ENCODE measurements around the gene FBXO36. TPM values are rescaled to one million over a fixed set of nuclear protein-coding genes. Genes with fewer than 3 reads are reported as not detected.
"Not testable (repeated sequence)": the region's sequence is repeated elsewhere in the genome, so short reads cannot be mapped to it uniquely, and the experiment has no call there.

FBXO36 gene
- total RNA-seq, 3 donors from 2014 or later, result 0.76 to 0.84 (median 0.81) TPM

DNA sequence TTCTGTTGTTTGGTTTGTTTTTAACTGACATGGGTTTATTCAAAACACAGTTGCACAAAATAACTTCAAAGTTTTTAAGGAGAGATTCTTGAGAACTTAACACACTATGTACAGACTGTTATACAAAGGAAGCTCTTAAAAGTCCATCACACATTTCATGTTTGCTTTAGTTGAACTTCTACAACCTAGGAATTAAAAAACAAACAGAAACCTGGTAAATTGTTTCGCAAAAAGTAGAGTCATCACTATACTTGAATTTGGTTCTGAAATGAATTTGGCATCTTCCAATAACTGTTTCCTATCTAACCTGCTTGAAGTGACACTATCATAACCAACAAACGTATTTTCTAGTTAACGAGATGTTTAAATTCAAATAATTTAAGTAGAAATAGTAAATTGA lies 22.3 kb upstream of the FBXO36 start:
- H3K36me3 Mint-ChIP-seq (ENCODE audit: insufficient read depth), result peaks cover 14% of the 10 kb centered on the region
- no peak for DNase-seq
- no peaks in the 10 kb centered on the region for H3K27me3 Mint-ChIP-seq (ENCODE audit: low read depth)
- ATAC-seq, result peak in 1 of 2 donors; percentile 28
- no peak overlapping the region for H3K4me3 Mint-ChIP-seq
- H3K4me1 Mint-ChIP-seq (ENCODE audit: low read depth), result peaks cover 57% of the 10 kb centered on the region
- H3K9me3 Mint-ChIP-seq, result no peaks in the 10 kb centered on the region

DNA sequence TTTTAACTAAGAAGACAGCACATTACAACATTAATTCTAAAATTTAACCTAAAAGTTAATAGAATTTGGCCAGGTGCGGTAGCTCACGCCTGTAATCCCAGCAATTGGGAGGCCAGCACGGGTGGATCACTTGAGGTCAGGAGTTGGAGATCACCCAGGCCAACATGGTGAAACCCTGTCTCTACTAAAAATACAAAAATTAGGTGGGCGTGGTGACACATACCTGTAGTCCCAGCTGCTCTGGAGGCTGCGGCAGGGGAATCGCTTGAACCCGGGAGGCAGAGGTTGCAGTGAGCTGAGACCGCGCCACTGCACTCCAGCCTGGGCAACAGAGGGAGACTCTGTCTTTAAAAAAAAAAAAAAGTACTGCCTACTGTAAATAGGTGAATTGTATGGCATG lies 21.8 kb upstream of the FBXO36 start:
- DNase-seq; ATAC-seq; H3K9me3 Mint-ChIP-seq; H3K27me3 Mint-ChIP-seq (ENCODE audit: low read depth); H3K4me3 Mint-ChIP-seq: not testable (repeated sequence)
- peaks cover 61% of the 10 kb centered on the region for H3K4me1 Mint-ChIP-seq (ENCODE audit: low read depth)
- H3K36me3 Mint-ChIP-seq (ENCODE audit: insufficient read depth), result peaks cover 14% of the 10 kb centered on the region

DNA sequence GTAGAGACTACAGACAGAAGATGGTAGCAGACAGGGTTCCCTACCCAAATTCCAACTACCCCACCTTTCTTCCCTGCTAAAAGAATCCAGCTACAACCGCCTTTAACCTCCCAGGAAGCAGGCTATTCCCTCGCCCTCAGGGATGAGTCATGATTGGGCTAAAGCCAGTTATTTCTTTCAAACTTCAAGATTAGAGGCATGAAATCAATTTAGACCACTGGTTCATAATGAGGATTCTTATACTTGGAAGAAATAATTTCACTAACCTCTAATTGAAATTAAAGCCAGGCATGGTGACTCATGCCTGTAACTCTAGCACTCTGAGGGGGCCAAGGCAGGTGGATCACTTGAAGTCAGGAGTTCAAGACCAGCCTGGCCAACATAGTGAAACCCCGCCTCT lies 20.5 kb upstream of the FBXO36 start:
- H3K9me3 Mint-ChIP-seq, result no peaks in the 10 kb centered on the region
- H3K36me3 Mint-ChIP-seq (ENCODE audit: insufficient read depth), result peaks cover 14% of the 10 kb centered on the region
- no peaks in the 10 kb centered on the region for H3K27me3 Mint-ChIP-seq (ENCODE audit: low read depth)
- DNase-seq (no peak), ATAC-seq (no peak)
- H3K4me1 Mint-ChIP-seq (ENCODE audit: low read depth), result peaks cover 56% of the 10 kb centered on the region
- H3K4me3 Mint-ChIP-seq, result no peak overlapping the region

- no peak overlapping the region for H3K4me3 Mint-ChIP-seq
- ATAC-seq, result no peak
Measured at GRCh38 chr2:229903037-229903436, 19.3 kb upstream of the FBXO36 start.

GRCh38 chr2:229905601-229906000 lies 16.7 kb upstream of the FBXO36 start:
- Mint-ChIP-seq H3K36me3 (ENCODE audit: insufficient read depth) (peaks cover 13% of the 10 kb centered on the region), H3K27me3 (ENCODE audit: low read depth) (no peaks in the 10 kb centered on the region), H3K9me3 (no peaks in the 10 kb centered on the region), H3K4me3 (no peak overlapping the region), H3K4me1 (ENCODE audit: low read depth) (peaks cover 39% of the 10 kb centered on the region)
- no peak for DNase-seq
- ATAC-seq, result no peak

More at GRCh38 chr2:229903037-229903436, 19.3 kb upstream of the FBXO36 start:
- no peak for DNase-seq
- H3K36me3 Mint-ChIP-seq (ENCODE audit: insufficient read depth), result peaks cover 16% of the 10 kb centered on the region
- H3K27me3 Mint-ChIP-seq (ENCODE audit: low read depth), result no peaks in the 10 kb centered on the region
- H3K4me1 Mint-ChIP-seq (ENCODE audit: low read depth), result peaks cover 51% of the 10 kb centered on the region
- H3K9me3 Mint-ChIP-seq, result no peaks in the 10 kb centered on the region

DNA sequence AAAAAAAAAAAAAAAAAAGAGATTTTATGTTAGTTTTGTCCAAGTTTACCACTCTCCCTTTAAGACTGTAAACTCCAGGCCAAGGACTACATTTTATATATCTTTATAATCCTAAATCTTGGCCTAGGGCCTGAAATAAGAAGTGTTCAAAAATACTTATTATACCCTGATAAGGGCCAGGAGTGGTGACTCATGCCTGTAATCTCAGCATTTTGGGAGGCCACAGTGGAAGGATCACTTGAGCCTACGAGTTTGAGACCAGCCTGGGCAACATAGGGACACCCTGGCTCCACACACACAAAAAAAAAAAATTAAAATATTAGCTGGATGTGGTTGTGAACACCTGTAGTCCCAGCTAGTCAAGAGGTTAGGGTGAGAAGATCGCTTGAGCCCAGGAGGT lies 13.2 kb upstream of the FBXO36 start:
- H3K4me1 Mint-ChIP-seq (ENCODE audit: low read depth), result peaks cover 43% of the 10 kb centered on the region
- no peaks in the 10 kb centered on the region for H3K9me3 Mint-ChIP-seq
- no peaks in the 10 kb centered on the region for H3K27me3 Mint-ChIP-seq (ENCODE audit: low read depth)
- peaks cover 10% of the 10 kb centered on the region for H3K36me3 Mint-ChIP-seq (ENCODE audit: insufficient read depth)
- ATAC-seq (no peak), DNase-seq (no peak)
- H3K4me3 Mint-ChIP-seq, result no peak overlapping the region

GRCh38 chr2:229910147-229910831 lies 12.0 kb upstream of the FBXO36 start:
- ATAC-seq (peak; percentile 67 to 75), DNase-seq (no peak)
- Mint-ChIP-seq H3K27me3 (ENCODE audit: low read depth) (no peaks in the 10 kb centered on the region), H3K4me1 (ENCODE audit: low read depth) (peaks cover 45% of the 10 kb centered on the region), H3K9me3 (no peaks in the 10 kb centered on the region), H3K36me3 (ENCODE audit: insufficient read depth) (peaks cover 8% of the 10 kb centered on the region), H3K4me3 (peak overlapping the region; percentile 8)

DNA sequence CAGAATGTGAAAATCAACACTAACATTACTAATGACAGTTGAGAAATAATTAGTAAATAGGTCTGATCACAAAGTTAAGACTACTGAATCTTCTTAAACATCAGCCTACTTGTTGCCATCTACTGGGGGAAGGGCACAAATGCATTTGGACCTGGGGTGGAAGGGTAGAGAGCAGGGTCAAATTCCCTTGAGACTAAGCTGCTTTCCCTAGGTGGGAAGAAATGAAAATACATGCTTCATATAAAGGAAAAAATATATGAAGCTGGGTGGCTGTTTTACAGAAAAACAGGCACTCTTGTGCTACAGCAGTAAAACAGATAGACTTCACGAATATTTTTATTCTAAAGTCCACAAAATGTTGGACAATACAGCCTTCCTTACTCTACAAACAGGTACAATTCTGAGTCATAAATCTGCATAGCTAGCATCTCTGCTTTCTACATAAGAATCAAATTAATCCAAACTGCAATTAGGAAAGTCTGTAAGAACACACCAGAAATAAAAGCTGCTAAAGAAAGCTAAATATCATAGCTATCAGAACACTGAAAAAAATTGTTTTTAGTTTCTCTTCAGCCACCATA lies 11.4 kb upstream of the FBXO36 start:
- Mint-ChIP-seq H3K9me3 (no peaks in the 10 kb centered on the region), H3K4me1 (ENCODE audit: low read depth) (peaks cover 45% of the 10 kb centered on the region), H3K27me3 (ENCODE audit: low read depth) (no peaks in the 10 kb centered on the region), H3K4me3 (no peak overlapping the region), H3K36me3 (ENCODE audit: insufficient read depth) (peaks cover 8% of the 10 kb centered on the region)
- DNase-seq (no peak), ATAC-seq (peak; percentile 52 to 58)

- H3K36me3 Mint-ChIP-seq (ENCODE audit: insufficient read depth), result peaks cover 17% of the 10 kb centered on the region
- H3K4me3 Mint-ChIP-seq, result no peak overlapping the region
- DNase-seq (no peak), ATAC-seq (no peak)
- H3K27me3 Mint-ChIP-seq (ENCODE audit: low read depth), result no peaks in the 10 kb centered on the region
- no peaks in the 10 kb centered on the region for H3K9me3 Mint-ChIP-seq
- peaks cover 65% of the 10 kb centered on the region for H3K4me1 Mint-ChIP-seq (ENCODE audit: low read depth)
Measured at GRCh38 chr2:229914171-229914570, 8.1 kb upstream of the FBXO36 start.

- DNase-seq, result no peak
- Mint-ChIP-seq H3K36me3 (ENCODE audit: insufficient read depth) (peaks cover 11% of the 10 kb centered on the region), H3K4me3 (no peak overlapping the region), H3K4me1 (ENCODE audit: low read depth) (peaks cover 50% of the 10 kb centered on the region), H3K27me3 (ENCODE audit: low read depth) (no peaks in the 10 kb centered on the region), H3K9me3 (no peaks in the 10 kb centered on the region)
- no peak for ATAC-seq
Measured at GRCh38 chr2:229917793-229918192, 4.5 kb upstream of the FBXO36 start.

GRCh38 chr2:229920011-229920641 lies 2.2 kb upstream of the FBXO36 start:
- no peaks in the 10 kb centered on the region for H3K27me3 Mint-ChIP-seq (ENCODE audit: low read depth)
- no peaks in the 10 kb centered on the region for H3K9me3 Mint-ChIP-seq
- peaks cover 43% of the 10 kb centered on the region for H3K4me1 Mint-ChIP-seq (ENCODE audit: low read depth)
- DNase-seq (peak; percentile 11), ATAC-seq (no peak)
- peaks cover 11% of the 10 kb centered on the region for H3K36me3 Mint-ChIP-seq (ENCODE audit: insufficient read depth)
- peak overlapping the region; percentile 97 for H3K4me3 Mint-ChIP-seq

DNA sequence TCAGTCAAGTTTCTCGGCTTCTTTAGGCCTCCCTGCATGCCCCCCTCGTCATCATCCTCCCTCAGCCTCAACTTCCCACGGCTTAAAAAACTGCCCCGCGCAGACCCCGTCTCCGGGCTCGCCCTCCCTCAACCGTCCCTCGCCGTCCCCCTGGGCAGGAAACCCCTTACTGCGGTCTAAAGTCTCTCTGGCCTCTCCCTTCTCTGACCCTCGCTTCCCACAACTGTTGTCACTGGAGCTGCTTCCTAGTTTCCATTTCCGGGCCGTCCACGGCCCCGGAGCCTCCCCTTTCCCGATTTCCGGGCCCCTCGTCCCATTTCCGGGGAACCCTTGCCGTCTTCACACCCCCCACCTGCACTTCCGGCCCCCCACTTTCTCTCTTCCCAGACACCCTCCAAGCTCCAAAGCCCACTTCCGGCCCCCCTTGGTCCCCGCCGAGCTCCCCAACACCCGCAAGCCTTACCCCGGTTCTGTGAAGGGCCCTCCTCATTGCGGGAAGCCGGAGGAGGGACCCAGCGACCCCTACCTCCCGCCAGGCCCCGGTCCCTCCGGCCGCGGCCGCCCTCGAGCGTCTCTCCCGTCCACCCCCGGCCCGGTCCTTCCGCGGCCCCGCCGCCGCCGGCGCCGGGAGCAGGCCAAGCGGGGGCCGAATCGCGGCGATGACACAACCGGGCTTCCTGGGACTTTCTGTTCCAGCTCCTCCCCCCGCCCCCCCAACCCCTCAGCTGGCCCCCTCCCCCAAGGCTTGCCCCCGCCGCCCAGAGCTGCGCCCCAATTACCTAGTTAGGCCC lies 1.0 kb upstream of the FBXO36 start:
- H3K4me3 Mint-ChIP-seq, result peak overlapping the region; percentile 97
- no peaks in the 10 kb centered on the region for H3K9me3 Mint-ChIP-seq
- DNase-seq, result peak; percentile 59
- peak; percentile 36 for ATAC-seq
- no peaks in the 10 kb centered on the region for H3K27me3 Mint-ChIP-seq (ENCODE audit: low read depth)
- peaks cover 11% of the 10 kb centered on the region for H3K36me3 Mint-ChIP-seq (ENCODE audit: insufficient read depth)
- peaks cover 37% of the 10 kb centered on the region for H3K4me1 Mint-ChIP-seq (ENCODE audit: low read depth)

GRCh38 chr2:229921892-229922448 lies 333 bp upstream of the FBXO36 start, which contains the start of gene TRIP12:
TSS of gene TRIP12 (minus strand) at chr2:229922009. CDS start at chr2:229880079, 41,930 bp downstream.
- peak; percentile 83 for DNase-seq
- Mint-ChIP-seq H3K4me3 (peak within 1 kb of the TSS; percentile 97), H3K4me1 (ENCODE audit: low read depth) (peaks cover 34% of the 10 kb centered on the region), H3K36me3 (ENCODE audit: insufficient read depth) (peaks cover 10% of the 10 kb centered on the region), H3K27me3 (ENCODE audit: low read depth) (no peaks in the 10 kb centered on the region), H3K9me3 (no peaks in the 10 kb centered on the region)
- ATAC-seq, result peak; percentile 77 to 80

DNA sequence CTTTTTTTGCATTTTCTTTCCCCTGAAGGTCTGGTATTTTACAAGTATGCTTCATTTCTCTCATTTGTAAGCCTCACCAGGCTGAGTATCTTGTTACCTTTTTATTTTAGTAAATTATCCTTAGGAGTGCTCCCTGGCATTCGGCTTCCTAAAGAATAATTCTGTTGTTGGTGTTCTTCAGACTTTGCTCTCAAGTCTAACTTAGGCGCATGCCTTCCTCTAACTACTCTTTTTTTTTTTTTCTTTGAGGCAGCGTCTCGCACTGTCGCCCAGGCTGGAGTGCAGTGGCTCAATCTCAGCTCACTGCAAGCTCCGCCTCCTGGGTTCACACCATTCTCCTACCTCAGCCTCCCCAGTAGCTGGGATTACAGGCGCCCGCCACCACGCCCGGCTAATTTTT lies 2.2 kb downstream of the FBXO36 start:
- not testable (repeated sequence) for ATAC-seq
- peak overlapping the region; percentile 35 for H3K4me3 Mint-ChIP-seq

More for the DNA sequence above, 2.2 kb downstream of the FBXO36 start:
- not testable (repeated sequence) for DNase-seq; H3K36me3 Mint-ChIP-seq (ENCODE audit: insufficient read depth); H3K9me3 Mint-ChIP-seq; H3K27me3 Mint-ChIP-seq (ENCODE audit: low read depth)
- peaks cover 21% of the 10 kb centered on the region for H3K4me1 Mint-ChIP-seq (ENCODE audit: low read depth)
